Sigmoid colon (tissue), 4 donors: Measurements from ENCODE around the gene CMSS1.

Experiments used
- CTCF ChIP-seq, 4 experiments: fragments of 450-650 bp in 3 of 4; fragments of 200-600 bp in 1 of 4; IDR thresholded peaks; one replicate each; pipeline ENCODE4 v1.5.1; 2016 to 2019; ENCODE audit warnings: antibody characterized with exemption in 4 of 4, mild to moderate bottlenecking in 3 of 4, moderate library complexity in 2 of 4
- POLR2AphosphoS5 ChIP-seq, 4 donors: sonication (generic); formaldehyde crosslinking; IDR thresholded peaks; one replicate each; pipeline ENCODE4 v1.6.1; 2017; ENCODE audit warnings: antibody characterized with exemption in 4 of 4

GRCh38 chr3:99805160-99805559, 12.5 kb upstream of the CMSS1 start:
- no peak for TF ChIP-seq CTCF (IDR thresholded peaks at IDR 0.05)
- TF ChIP-seq POLR2AphosphoS5 (IDR thresholded peaks at IDR 0.05), result no peak
